Right cardiac atrium (tissue), 5 donors: ENCODE measurements around the gene MAPK14. TPM values are rescaled to one million over a fixed set of nuclear protein-coding genes. Genes with fewer than 3 reads are reported as not detected.

Experiments
- polyA plus RNA-seq: library from polyadenylated mRNA; stranded (reverse); fragments of 200-250 nt; gene quantifications from one replicate; pipeline ENCODE4 v1.2.3, GENCODE V29; 2013
- total RNA-seq, 4 donors: library from RNA; stranded (reverse); fragmentation: NEBNext Ultra II Directional; extraction: Animal tissue kit (Norgen Biotek cat#: 25700); gene quantifications; one replicate each; pipeline ENCODE4 v1.2.1, GENCODE V29; 2021
- donor health status: healthy with polysubstance abuse.
- donor health status: DM: no; HTN: yes; CAD: no.
- donor health status: DM: no; HTN: no; CAD: no.
- donor health status: DM: no; HTN: yes; CAD: no; lungs with severe emphysema.
- donor health status: DM: yes; HTN: yes; CAD: no.

MAPK14 gene
- total and polyA plus RNA-seq, 5 donors = 12.4 to 37.0 (median 30.9) TPM

Other genes with a start within 250 kb of the MAPK14 start
- not detected for gene CLPSL1, start 246.8 kb upstream of the MAPK14 start, total RNA-seq
- gene CLPSL1, start 246.8 kb upstream of the MAPK14 start, polyA plus RNA-seq = not detected
- gene CLPS, start 230.5 kb upstream of the MAPK14 start, total RNA-seq = not detected
- not detected for gene CLPS, start 230.5 kb upstream of the MAPK14 start, polyA plus RNA-seq
- gene LHFPL5, start 222.5 kb upstream of the MAPK14 start, total RNA-seq = not detected
- gene LHFPL5, start 222.5 kb upstream of the MAPK14 start, polyA plus RNA-seq = not detected
- 10 to 100 TPM; 20.1 to 24.0 (median 21.3) TPM for gene SRPK1, start 106.7 kb upstream of the MAPK14 start, total RNA-seq
- 7.8 TPM for gene SRPK1, start 106.7 kb upstream of the MAPK14 start, polyA plus RNA-seq
- under 1 TPM in 1 of 4 donors, not detected in 3; 0.29 TPM for gene SLC26A8, start 3.2 kb upstream of the MAPK14 start, total RNA-seq
- gene SLC26A8, start 3.2 kb upstream of the MAPK14 start, polyA plus RNA-seq = not detected
- 1 to 10 TPM; 1.7 to 4.0 (median 2.4) TPM for gene MAPK13, start 102.7 kb downstream of the MAPK14 start, total RNA-seq
- gene MAPK13, start 102.7 kb downstream of the MAPK14 start, polyA plus RNA-seq = 1.4 TPM
- gene BRPF3, start 168.9 kb downstream of the MAPK14 start, total RNA-seq = 10 to 100 TPM; 22.1 to 29.8 (median 23.7) TPM
- gene BRPF3, start 168.9 kb downstream of the MAPK14 start, polyA plus RNA-seq = 13.8 TPM
- not detected for gene PNPLA1, start 242.3 kb downstream of the MAPK14 start, total RNA-seq
- gene PNPLA1, start 242.3 kb downstream of the MAPK14 start, polyA plus RNA-seq = not detected